Transverse colon (tissue), 3 donors: ENCODE measurements around the gene DNPEP.

Experiments
- CTCF ChIP-seq, 5 experiments: fragments of 200-600 bp in 3 of 5; fragments of 450-650 bp in 2 of 5; sonication (generic) in 3 of 5; IDR thresholded peaks; 1 replicate in 2 of 5; 2 replicates in 3 of 5; pipeline ENCODE4 v1.5.1; 2016 to 2017; ENCODE audit warnings: antibody characterized with exemption in 5 of 5, inconsistent platforms in 3 of 5, mild to moderate bottlenecking in 2 of 5, moderate library complexity in 1 of 5
- EP300 ChIP-seq: sonication (generic); formaldehyde crosslinking; IDR thresholded peaks from one replicate; pipeline ENCODE4 v1.6.1; 2017; ENCODE audit warnings: antibody characterized with exemption, low read depth
- POLR2A ChIP-seq: fragments of 450-650 bp; IDR thresholded peaks from one replicate; pipeline ENCODE4 v1.6.1; 2016; ENCODE audit warnings: antibody characterized with exemption, mild to moderate bottlenecking, moderate library complexity

- no peak for TF ChIP-seq CTCF (IDR thresholded peaks at IDR 0.05)
- TF ChIP-seq EP300 = no peak
- TF ChIP-seq POLR2A = no peak
These were observed 29.3 kb downstream of the DNPEP start for GRCh38 chr2:219358170-219359075.
